ENCODE measurements around the gene PDE8B.

GRCh38 chr5:77437194-77437593 lies 226.7 kb downstream of the PDE8B start:
- TF ChIP-seq POLR2A (IDR thresholded peaks at IDR 0.05) (no peak), CTCF (IDR thresholded peaks at IDR 0.05) (no peak)

Measured in vagina (tissue), 2 donors.